Osteocyte (in vitro differentiated cells): ENCODE data around the gene CANT1. TPM values are rescaled to one million over a fixed set of nuclear protein-coding genes. Genes with fewer than 3 reads are reported as not detected.

Experiments
- DNase-seq: peaks from one replicate; pipeline ENCODE4 v3.0.0; 2021; ENCODE audit warnings: mixed read lengths; ENCODE audit not compliant: unreplicated experiment; ENCODE audit errors: extremely low spot score
- H3K27ac Mint-ChIP-seq: one replicate; pipeline ENCODE4 v1.8.0; 2021; ENCODE audit warnings: mild to moderate bottlenecking, mixed read lengths; ENCODE audit not compliant: unreplicated experiment
- H3K27me3 Mint-ChIP-seq: one replicate; pipeline ENCODE4 v1.8.0; 2021; ENCODE audit warnings: mixed read lengths; ENCODE audit not compliant: unreplicated experiment
- H3K36me3 Mint-ChIP-seq: one replicate; pipeline ENCODE4 v1.8.0; 2021; ENCODE audit warnings: mixed read lengths; ENCODE audit not compliant: unreplicated experiment
- H3K4me1 Mint-ChIP-seq: one replicate; pipeline ENCODE4 v1.8.0; 2021; ENCODE audit warnings: mixed read lengths; ENCODE audit not compliant: unreplicated experiment
- H3K4me3 Mint-ChIP-seq: one replicate; pipeline ENCODE4 v1.8.0; 2021; ENCODE audit warnings: mild to moderate bottlenecking, moderate library complexity, mixed read lengths; ENCODE audit not compliant: unreplicated experiment
- H3K9me3 Mint-ChIP-seq: one replicate; pipeline ENCODE4 v1.8.0; 2021; ENCODE audit warnings: mixed read lengths; ENCODE audit not compliant: unreplicated experiment
- total RNA-seq: library from RNA; stranded (reverse); gene quantifications from 2 replicates; pipeline ENCODE4 v1.2.1, GENCODE V29; 2021
- TF ChIP-seq, protein P1 (sequence below): fragments of 200-600 bp; sonication (generic); IDR thresholded peaks from 2 replicates; pipeline ENCODE4 v1.5.0; 2021; ENCODE audit warnings: antibody characterized with exemption, mild to moderate bottlenecking, moderate library complexity

The CANT1 gene
- total RNA-seq, 1 donor from 2014 or later: 62.3 TPM

- peaks cover 22% of the 10 kb centered on the region for H3K4me1 Mint-ChIP-seq
- H3K27me3 Mint-ChIP-seq: no peaks in the 10 kb centered on the region
- DNase-seq: no peak
- H3K9me3 Mint-ChIP-seq: no peaks in the 10 kb centered on the region
- TF ChIP-seq, protein P1, sequence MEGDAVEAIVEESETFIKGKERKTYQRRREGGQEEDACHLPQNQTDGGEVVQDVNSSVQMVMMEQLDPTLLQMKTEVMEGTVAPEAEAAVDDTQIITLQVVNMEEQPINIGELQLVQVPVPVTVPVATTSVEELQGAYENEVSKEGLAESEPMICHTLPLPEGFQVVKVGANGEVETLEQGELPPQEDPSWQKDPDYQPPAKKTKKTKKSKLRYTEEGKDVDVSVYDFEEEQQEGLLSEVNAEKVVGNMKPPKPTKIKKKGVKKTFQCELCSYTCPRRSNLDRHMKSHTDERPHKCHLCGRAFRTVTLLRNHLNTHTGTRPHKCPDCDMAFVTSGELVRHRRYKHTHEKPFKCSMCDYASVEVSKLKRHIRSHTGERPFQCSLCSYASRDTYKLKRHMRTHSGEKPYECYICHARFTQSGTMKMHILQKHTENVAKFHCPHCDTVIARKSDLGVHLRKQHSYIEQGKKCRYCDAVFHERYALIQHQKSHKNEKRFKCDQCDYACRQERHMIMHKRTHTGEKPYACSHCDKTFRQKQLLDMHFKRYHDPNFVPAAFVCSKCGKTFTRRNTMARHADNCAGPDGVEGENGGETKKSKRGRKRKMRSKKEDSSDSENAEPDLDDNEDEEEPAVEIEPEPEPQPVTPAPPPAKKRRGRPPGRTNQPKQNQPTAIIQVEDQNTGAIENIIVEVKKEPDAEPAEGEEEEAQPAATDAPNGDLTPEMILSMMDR: no peak
- H3K27ac Mint-ChIP-seq: no peak overlapping the region
- peaks cover 9% of the 10 kb centered on the region for H3K36me3 Mint-ChIP-seq
- no peak overlapping the region for H3K4me3 Mint-ChIP-seq
Observed at GRCh38 chr17:79002796-79003593, 6.6 kb downstream of the CANT1 start.

DNA sequence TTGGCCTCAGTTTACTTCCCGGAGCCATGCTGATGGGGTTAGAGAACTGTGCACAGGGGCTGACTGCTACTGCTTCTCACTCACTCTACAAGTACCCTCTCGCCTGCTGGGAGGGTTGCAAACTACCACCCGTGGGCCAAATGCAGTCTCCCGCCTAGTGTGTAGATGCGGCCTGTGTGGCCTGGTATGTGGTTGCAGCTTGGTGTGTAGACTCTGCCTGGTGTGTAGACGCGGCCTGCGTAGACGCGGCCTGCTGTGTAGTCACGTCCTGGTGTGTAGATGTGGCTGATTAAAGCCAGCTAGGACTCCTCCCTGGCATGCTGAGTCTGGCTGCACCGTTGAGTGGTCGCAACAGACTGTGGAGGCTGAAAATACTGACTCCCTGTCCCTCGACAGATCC, 7.3 kb downstream of the CANT1 start:
- Mint-ChIP-seq H3K27me3 (no peaks in the 10 kb centered on the region), H3K4me1 (peaks cover 16% of the 10 kb centered on the region), H3K4me3 (no peak overlapping the region), H3K9me3 (no peaks in the 10 kb centered on the region), H3K36me3 (peaks cover 9% of the 10 kb centered on the region), H3K27ac (no peak overlapping the region)
- no peak for DNase-seq
- TF ChIP-seq, protein P1: no peak

GRCh38 chr17:79001190-79002020, 8.2 kb downstream of the CANT1 start:
- no peak overlapping the region for H3K4me3 Mint-ChIP-seq
- no peaks in the 10 kb centered on the region for H3K27me3 Mint-ChIP-seq
- H3K27ac Mint-ChIP-seq: peak overlapping the region; percentile 19
- TF ChIP-seq, protein P1: no peak
- peaks cover 11% of the 10 kb centered on the region for H3K36me3 Mint-ChIP-seq
- peaks cover 13% of the 10 kb centered on the region for H3K4me1 Mint-ChIP-seq
- H3K9me3 Mint-ChIP-seq: no peaks in the 10 kb centered on the region
- no peak for DNase-seq

DNA sequence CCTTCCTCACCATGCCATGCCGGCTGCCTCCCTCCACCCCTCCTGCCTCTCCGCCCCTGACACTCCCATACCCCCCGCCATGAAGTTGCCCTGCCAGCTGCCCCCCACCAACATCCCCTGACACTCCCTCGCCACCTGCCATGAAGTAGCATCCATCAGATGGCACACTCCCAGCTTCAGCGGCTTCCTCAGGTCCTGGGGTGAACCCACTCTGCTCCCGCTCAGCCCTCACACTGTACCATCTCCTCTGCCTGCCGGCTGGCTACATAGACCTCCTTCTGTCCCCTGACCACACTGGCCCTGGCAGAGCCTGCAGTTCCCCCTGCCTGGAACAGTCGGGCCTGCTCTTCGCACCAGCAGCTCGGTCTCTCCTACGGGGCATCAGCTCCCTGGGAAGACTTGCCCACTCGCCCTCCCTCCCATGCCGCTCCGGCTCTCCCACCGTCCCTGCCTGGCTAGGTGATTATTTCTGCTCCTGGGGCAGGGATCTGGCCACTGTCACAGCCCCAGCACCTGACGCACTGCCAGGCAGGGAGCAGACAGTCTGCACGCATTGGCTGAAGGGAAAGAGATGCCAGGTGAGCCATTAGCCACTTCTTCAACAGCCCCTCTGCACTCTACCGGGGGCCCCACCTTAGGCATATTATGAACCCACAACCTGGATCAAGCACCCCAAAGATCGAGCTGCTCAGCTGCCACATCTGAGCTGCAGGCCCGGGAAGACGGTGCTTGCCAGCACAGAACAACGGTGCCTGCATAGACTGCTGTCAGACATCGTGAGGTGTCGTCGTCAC, 9.0 kb downstream of the CANT1 start:
- Mint-ChIP-seq H3K27ac (peak overlapping the region; percentile 19), H3K4me3 (no peak overlapping the region), H3K9me3 (no peaks in the 10 kb centered on the region), H3K27me3 (no peaks in the 10 kb centered on the region), H3K36me3 (peaks cover 14% of the 10 kb centered on the region), H3K4me1 (peaks cover 6% of the 10 kb centered on the region)
- TF ChIP-seq, protein P1: no peak
- no peak for DNase-seq
